Measurements from ENCODE around the gene PCDH15.

DNA sequence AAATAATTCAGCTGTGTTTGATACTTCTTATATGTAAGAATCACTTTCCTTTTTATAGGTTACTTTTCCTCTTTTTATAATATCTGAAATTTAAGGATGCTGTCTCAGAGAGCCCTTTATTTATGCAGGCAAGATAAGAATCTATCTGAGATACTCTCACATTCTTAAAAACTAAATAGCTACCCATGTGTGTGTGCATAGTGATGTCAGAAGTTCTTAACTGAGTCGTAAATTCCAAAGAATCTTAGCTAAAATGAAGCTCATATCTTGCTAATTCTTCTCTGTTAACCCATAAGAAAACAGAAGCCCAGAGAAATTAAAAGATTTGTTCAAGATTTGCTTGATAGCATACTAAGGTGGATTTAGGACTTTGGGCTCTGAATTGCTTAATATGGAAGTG lies 118.5 kb downstream of the PCDH15 start:
- TF ChIP-seq, protein P1, sequence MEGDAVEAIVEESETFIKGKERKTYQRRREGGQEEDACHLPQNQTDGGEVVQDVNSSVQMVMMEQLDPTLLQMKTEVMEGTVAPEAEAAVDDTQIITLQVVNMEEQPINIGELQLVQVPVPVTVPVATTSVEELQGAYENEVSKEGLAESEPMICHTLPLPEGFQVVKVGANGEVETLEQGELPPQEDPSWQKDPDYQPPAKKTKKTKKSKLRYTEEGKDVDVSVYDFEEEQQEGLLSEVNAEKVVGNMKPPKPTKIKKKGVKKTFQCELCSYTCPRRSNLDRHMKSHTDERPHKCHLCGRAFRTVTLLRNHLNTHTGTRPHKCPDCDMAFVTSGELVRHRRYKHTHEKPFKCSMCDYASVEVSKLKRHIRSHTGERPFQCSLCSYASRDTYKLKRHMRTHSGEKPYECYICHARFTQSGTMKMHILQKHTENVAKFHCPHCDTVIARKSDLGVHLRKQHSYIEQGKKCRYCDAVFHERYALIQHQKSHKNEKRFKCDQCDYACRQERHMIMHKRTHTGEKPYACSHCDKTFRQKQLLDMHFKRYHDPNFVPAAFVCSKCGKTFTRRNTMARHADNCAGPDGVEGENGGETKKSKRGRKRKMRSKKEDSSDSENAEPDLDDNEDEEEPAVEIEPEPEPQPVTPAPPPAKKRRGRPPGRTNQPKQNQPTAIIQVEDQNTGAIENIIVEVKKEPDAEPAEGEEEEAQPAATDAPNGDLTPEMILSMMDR (IDR thresholded peaks at IDR 0.05): no peak
- no peak for TF ChIP-seq POLR2A (IDR thresholded peaks at IDR 0.05)
